Keratinocyte (primary cell): ENCODE measurements around the gene SPINK9. TPM values are rescaled to one million over a fixed set of nuclear protein-coding genes. Genes with fewer than 3 reads are reported as not detected.

ENCODE experiments used
- DNase-seq: peaks from one replicate; pipeline ENCODE4 v3.0.0-alpha.2; 2011; ENCODE audit warnings: low read depth, missing footprints, low spot score
- FAIRE-seq: peaks from 2 replicates; lab custom pipeline; 2011; peaks lifted over from hg19 to GRCh38; lab: Jason Lieb, UNC
- H2AFZ ChIP-seq: 2 replicates; pipeline ENCODE4 v1.6.0; 2012; ENCODE audit warnings: low read length, control low read depth, inconsistent platforms; ENCODE audit not compliant: control insufficient read depth
- H3K27ac ChIP-seq: 2 replicates; pipeline ENCODE4 v1.5.1; 2011; ENCODE audit warnings: low read length; ENCODE audit not compliant: control insufficient read depth, insufficient read depth
- H3K27me3 ChIP-seq: 3 replicates; pipeline ENCODE4 v1.6.0; 2011; ENCODE audit warnings: low read length; ENCODE audit not compliant: control insufficient read depth, insufficient read depth; ENCODE audit errors: extremely low read depth
- H3K36me3 ChIP-seq, 2 experiments: 2 replicates in 1 of 2; 3 replicates in 1 of 2; pipeline ENCODE4 v1.5.1; 2011; ENCODE audit warnings: low read length in 2 of 2, mild to moderate bottlenecking in 1 of 2; ENCODE audit not compliant: control insufficient read depth in 2 of 2, insufficient read depth in 2 of 2; ENCODE audit errors: extremely low read depth in 1 of 2
- H3K4me1 ChIP-seq: 3 replicates; pipeline ENCODE4 v1.5.1; 2011; ENCODE audit warnings: low read length; ENCODE audit not compliant: control insufficient read depth, insufficient read depth; ENCODE audit errors: extremely low read depth
- H3K4me2 ChIP-seq: 3 replicates; pipeline ENCODE4 v1.6.0; 2011; ENCODE audit warnings: low read depth, low read length; ENCODE audit not compliant: control insufficient read depth, insufficient read depth; ENCODE audit errors: extremely low read depth
- H3K4me3 ChIP-seq, 3 experiments: fragments of 200-600 bp in 1 of 3; sonication (generic) in 1 of 3; 2 replicates in 2 of 3; 3 replicates in 1 of 3; pipeline ENCODE4 v1.5.1; 2011 to 2016; ENCODE audit warnings: low read length in 3 of 3, mild to moderate bottlenecking in 3 of 3, control low read depth in 2 of 3, inconsistent platforms in 1 of 3, low read depth in 1 of 3, mixed read lengths in 1 of 3, mixed run types in 1 of 3, moderate library complexity in 1 of 3; ENCODE audit not compliant: control insufficient read depth in 2 of 3, insufficient read depth in 2 of 3; ENCODE audit errors: extremely low read depth in 1 of 3
- H3K79me2 ChIP-seq: 2 replicates; pipeline ENCODE4 v1.6.0; 2012; ENCODE audit warnings: low read length; ENCODE audit not compliant: control insufficient read depth, insufficient read depth
- H3K9ac ChIP-seq: 3 replicates; pipeline ENCODE4 v1.6.0; 2011; ENCODE audit warnings: low read length; ENCODE audit not compliant: control insufficient read depth, insufficient read depth; ENCODE audit errors: extremely low read depth
- H3K9me1 ChIP-seq: 3 replicates; pipeline ENCODE4 v1.6.0; 2011; ENCODE audit warnings: low read length; ENCODE audit not compliant: control insufficient read depth, insufficient read depth; ENCODE audit errors: extremely low read depth
- H3K9me3 ChIP-seq: 2 replicates; pipeline ENCODE4 v1.5.1; 2012; ENCODE audit warnings: low read depth, low read length; ENCODE audit not compliant: control insufficient read depth
- H4K20me1 ChIP-seq: 3 replicates; pipeline ENCODE4 v1.6.0; 2011; ENCODE audit warnings: low read length; ENCODE audit not compliant: control insufficient read depth, insufficient read depth; ENCODE audit errors: extremely low read depth
- EZH2 ChIP-seq: IDR thresholded peaks from one replicate; pipeline ENCODE4 v1.6.1; 2012; ENCODE audit warnings: inconsistent platforms, mild to moderate bottlenecking, low read length, moderate library complexity
- dilution Hi-C: fragments of 300-500 bp; cut with MboI; formaldehyde crosslinking; loops from one replicate; pipeline ENCODE4 v1.7.0; 2020; ENCODE audit warnings: low sequenced_read_pairs; ENCODE audit not compliant: extremely low pct_ligation_motif_present
- polyA plus RNA-seq, 5 experiments: library from polyadenylated mRNA; depleted of rRNA in 3 of 5; stranded (reverse) in 3 of 5; stranded (forward) in 1 of 5; unstranded in 1 of 5; fragments of >200 nt; gene quantifications; 1 replicate in 1 of 5; 2 replicates in 3 of 5; 3 replicates in 1 of 5; pipeline versions ENCODE4 v1.2.1 to v1.2.3, GENCODE V29; 2011 to 2012; ENCODE audit warnings: missing spikeins in 2 of 5, low read depth in 1 of 5, low replicate concordance in 1 of 5
- TF ChIP-seq, protein P1 (sequence below), 3 experiments: IDR thresholded peaks in 1 of 3; conservative IDR thresholded peaks in 1 of 3; optimal IDR thresholded peaks in 1 of 3; 2 replicates in 2 of 3; 3 replicates in 1 of 3; pipeline versions ENCODE3 to v1.5.1; 2011; ENCODE audit warnings: low read length in 3 of 3, mild to moderate bottlenecking in 3 of 3, moderate library complexity in 2 of 3, control low read depth in 1 of 3, inconsistent platforms in 1 of 3; ENCODE audit not compliant: insufficient read depth in 2 of 3; ENCODE audit errors: extremely low read depth in 1 of 3

The SPINK9 gene
- polyA plus RNA-seq, 1 donor (not counting 4 experiments of a cell fraction or from before 2014, with no cell fraction given), result not detected

DNA sequence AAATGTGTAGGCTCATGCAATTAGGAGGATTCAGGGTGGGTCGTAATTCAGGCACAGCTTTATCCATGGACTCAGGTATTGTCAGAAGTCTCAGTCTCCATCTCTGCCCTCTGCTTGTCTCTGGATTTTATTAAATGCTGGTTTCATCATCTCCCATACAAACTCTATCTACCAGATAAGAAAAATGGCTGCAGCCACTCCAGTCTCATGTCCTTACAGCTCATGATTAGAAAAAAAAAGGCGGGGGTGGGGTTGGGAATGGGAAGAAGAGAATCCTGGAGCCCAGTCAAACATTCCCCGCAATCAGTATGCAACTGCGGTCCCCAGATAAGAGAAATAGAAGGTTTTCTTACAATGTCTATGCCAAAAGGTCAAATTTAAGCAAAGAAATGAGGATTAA, 40.8 kb downstream of the SPINK9 start:
- Histone ChIP-seq H3K9ac (no peak overlapping the region), H3K79me2 (no peaks in the 10 kb centered on the region), H3K4me2 (no peak overlapping the region), H3K27ac (no peak overlapping the region), H3K4me1 (no peaks in the 10 kb centered on the region), H3K4me3 (no peak overlapping the region), H3K9me1 (no peaks in the 10 kb centered on the region), H4K20me1 (no peaks in the 10 kb centered on the region), H2AFZ (no peak overlapping the region), H3K36me3 (no peaks in the 10 kb centered on the region), H3K27me3 (no peaks in the 10 kb centered on the region), H3K9me3 (no peaks in the 10 kb centered on the region)
- DNase-seq (no peak), FAIRE-seq (no peak)
- TF ChIP-seq, protein P1, sequence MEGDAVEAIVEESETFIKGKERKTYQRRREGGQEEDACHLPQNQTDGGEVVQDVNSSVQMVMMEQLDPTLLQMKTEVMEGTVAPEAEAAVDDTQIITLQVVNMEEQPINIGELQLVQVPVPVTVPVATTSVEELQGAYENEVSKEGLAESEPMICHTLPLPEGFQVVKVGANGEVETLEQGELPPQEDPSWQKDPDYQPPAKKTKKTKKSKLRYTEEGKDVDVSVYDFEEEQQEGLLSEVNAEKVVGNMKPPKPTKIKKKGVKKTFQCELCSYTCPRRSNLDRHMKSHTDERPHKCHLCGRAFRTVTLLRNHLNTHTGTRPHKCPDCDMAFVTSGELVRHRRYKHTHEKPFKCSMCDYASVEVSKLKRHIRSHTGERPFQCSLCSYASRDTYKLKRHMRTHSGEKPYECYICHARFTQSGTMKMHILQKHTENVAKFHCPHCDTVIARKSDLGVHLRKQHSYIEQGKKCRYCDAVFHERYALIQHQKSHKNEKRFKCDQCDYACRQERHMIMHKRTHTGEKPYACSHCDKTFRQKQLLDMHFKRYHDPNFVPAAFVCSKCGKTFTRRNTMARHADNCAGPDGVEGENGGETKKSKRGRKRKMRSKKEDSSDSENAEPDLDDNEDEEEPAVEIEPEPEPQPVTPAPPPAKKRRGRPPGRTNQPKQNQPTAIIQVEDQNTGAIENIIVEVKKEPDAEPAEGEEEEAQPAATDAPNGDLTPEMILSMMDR (optimal IDR thresholded peaks at IDR 0.05 in 1 of 3, IDR thresholded peaks at IDR 0.05 in 1 of 3, conservative IDR thresholded peaks at IDR 0.05 in 1 of 3; ENCODE audit: extremely low read depth in 1 of 3, insufficient read depth in 2 of 3, low read length in 3 of 3), result no peak
- no peak for TF ChIP-seq EZH2
- dilution Hi-C loops, result no loop called here

DNA sequence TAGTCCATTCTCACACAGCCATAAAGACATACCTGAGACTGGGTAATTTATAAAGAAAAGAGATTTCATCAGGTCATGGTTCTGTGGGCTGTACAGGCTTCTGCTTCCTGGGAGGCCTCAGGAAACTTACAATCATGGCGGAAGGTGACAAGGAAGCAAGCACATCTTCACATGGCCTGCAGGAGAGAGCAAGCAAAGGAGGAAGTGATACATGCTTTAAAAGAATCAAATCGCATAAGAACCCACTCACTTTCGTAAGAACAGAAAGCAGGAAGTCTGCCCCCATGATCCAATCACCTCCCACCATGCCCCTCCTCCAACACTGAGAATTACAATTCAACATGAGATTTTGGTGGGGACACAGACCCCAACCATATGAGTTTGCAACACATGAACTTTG, 43.3 kb downstream of the SPINK9 start:
- no peak overlapping the region for H2AFZ ChIP-seq
- no peak overlapping the region for H3K9ac ChIP-seq
- no peak for DNase-seq
- no peaks in the 10 kb centered on the region for H3K9me1 ChIP-seq
- no peaks in the 10 kb centered on the region for H3K79me2 ChIP-seq
- FAIRE-seq, result no peak
- no peaks in the 10 kb centered on the region for H3K27me3 ChIP-seq
- TF ChIP-seq EZH2, result no peak
- TF ChIP-seq, protein P1 (optimal IDR thresholded peaks at IDR 0.05 in 1 of 3, IDR thresholded peaks at IDR 0.05 in 1 of 3, conservative IDR thresholded peaks at IDR 0.05 in 1 of 3; ENCODE audit: extremely low read depth in 1 of 3, insufficient read depth in 2 of 3, low read length in 3 of 3), result no peak
- H3K36me3 ChIP-seq, result no peaks in the 10 kb centered on the region
- H3K4me2 ChIP-seq, result no peak overlapping the region
- H3K4me1 ChIP-seq, result peaks cover 17% of the 10 kb centered on the region
- no peak overlapping the region for H3K27ac ChIP-seq
- no peak overlapping the region for H3K4me3 ChIP-seq
- no peaks in the 10 kb centered on the region for H4K20me1 ChIP-seq
- dilution Hi-C loops, result no loop called here
- no peaks in the 10 kb centered on the region for H3K9me3 ChIP-seq
